Measurements from ENCODE around the gene MAT1A.

- no peak for TF ChIP-seq SMARCB1 (IDR thresholded peaks at IDR 0.05; ENCODE audit: insufficient read length, low read depth)
- no peak for TF ChIP-seq MAX (CRISPR knock-in tag; IDR thresholded peaks at IDR 0.05)
- TF ChIP-seq POLR2AphosphoS5 (IDR thresholded peaks at IDR 0.05; ENCODE audit: control insufficient read depth, insufficient read depth, low read depth, low read length): no peak
- TF ChIP-seq ZBTB12 (CRISPR knock-in tag; IDR thresholded peaks at IDR 0.05): no peak
Measured at GRCh38 chr10:80277016-80277415, 12.4 kb downstream of the MAT1A start.

Data from K562 (cell line).